A549 (cell line): ENCODE measurements around the gene MPRIP.

ENCODE experiments used
- EP300 ChIP-seq, 2 experiments: fragments of >200 bp; sonication (Bioruptor Twin); formaldehyde crosslinking; IDR thresholded peaks; 2 replicates in 1 of 2; 3 replicates in 1 of 2; pipeline ENCODE4 v1.6.1; 2016 to 2017
- JUN ChIP-seq, 2 experiments: fragments of >200 bp; sonication (Bioruptor Twin); formaldehyde crosslinking; IDR thresholded peaks; 2 replicates in 1 of 2; 3 replicates in 1 of 2; pipeline ENCODE4 v1.6.1; 2016 to 2017
- NFE2L2 ChIP-seq: fragments of 150-350 bp; conservative IDR thresholded peaks from 2 replicates; pipeline ENCODE4 v1.6.1; 2014; ENCODE audit warnings: low read length
- POLR2A ChIP-seq: IDR thresholded peaks from 2 replicates; pipeline ENCODE4 v1.6.1; 2012; ENCODE audit warnings: mild to moderate bottlenecking, low read length
- POLR2AphosphoS2 ChIP-seq: conservative IDR thresholded peaks from 2 replicates; pipeline ENCODE4 v1.6.1; 2012; ENCODE audit warnings: low read length, improper control_type of control experiment, inconsistent platforms
- SMC3 ChIP-seq: fragments of >200 bp; sonication (Bioruptor Twin); formaldehyde crosslinking; IDR thresholded peaks from 3 replicates; pipeline ENCODE4 v1.6.1; 2018; ENCODE audit warnings: inconsistent platforms
- ZC3H11A ChIP-seq: fragments of 450-650 bp; IDR thresholded peaks from 2 replicates; pipeline ENCODE4 v1.6.1; 2014; ENCODE audit warnings: antibody characterized with exemption, mild to moderate bottlenecking
- TF ChIP-seq, protein P1 (sequence below): IDR thresholded peaks from 2 replicates; pipeline ENCODE4 v1.6.1; 2012
- TF ChIP-seq, protein P2 (sequence below): fragments of 200-600 bp; sonication (generic); IDR thresholded peaks from 2 replicates; pipeline ENCODE4 v1.6.1; 2016; ENCODE audit warnings: antibody characterized with exemption, mild to moderate bottlenecking, moderate library complexity
- TF ChIP-seq, protein P3 (sequence below): IDR thresholded peaks from 2 replicates; pipeline ENCODE4 v1.6.1; 2012
- TF ChIP-seq, protein P4 (sequence below): fragments of >200 bp; sonication (Bioruptor Twin); formaldehyde crosslinking; IDR thresholded peaks from 3 replicates; pipeline ENCODE4 v1.5.1; 2016

DNA sequence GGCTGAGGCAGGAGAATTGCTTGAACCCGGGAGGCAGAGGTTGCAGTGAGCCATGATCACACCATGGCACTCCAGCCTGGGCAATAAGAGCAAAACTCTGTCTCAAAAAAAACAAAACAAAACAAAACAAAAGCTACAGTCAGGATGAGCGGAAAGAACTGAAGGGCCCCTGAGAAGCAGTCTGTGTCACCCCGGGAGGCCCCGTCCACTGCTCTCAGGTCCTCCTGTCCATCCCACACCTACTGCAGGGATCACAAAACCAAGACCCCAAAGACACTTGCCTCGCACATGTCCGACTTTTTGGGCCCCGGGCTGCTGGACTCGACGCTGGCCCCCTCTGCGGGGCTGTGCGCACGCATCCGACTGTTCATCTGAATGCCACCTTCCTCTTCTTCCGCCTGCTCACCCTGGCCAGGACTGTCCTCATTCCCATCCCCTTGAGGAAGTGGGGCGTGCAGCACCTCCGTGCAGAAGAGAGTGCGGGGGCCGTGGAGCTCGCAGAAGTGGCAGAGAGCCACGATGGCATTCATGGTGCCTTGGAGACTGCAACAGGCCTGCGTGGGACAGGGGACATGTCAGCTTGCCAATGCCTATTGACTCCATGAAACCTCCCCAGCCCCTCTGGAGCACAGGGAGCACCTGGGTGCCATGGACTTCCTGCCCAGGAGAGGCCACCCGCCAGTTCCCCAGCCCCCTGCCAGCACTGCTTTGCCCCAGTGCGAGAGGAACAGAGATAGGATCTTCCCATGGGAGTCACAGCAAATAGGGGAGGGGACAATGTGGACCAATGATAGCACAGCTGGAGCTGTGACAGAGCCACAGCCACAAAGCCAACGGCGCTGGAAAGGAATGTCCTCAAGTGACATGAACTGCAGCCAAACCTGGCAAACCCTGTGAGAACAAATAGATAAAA, 185.6 kb downstream of the MPRIP start:
- TF ChIP-seq, protein P1, sequence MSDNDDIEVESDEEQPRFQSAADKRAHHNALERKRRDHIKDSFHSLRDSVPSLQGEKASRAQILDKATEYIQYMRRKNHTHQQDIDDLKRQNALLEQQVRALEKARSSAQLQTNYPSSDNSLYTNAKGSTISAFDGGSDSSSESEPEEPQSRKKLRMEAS: no peak
- TF ChIP-seq POLR2A (no peak), JUN (IDR thresholded peaks at IDR 0.05) (no peak), POLR2AphosphoS2 (no peak), ZC3H11A (no peak), NFE2L2 (no peak), SMC3 (no peak), EP300 (IDR thresholded peaks at IDR 0.05) (no peak)
- TF ChIP-seq, protein P2, sequence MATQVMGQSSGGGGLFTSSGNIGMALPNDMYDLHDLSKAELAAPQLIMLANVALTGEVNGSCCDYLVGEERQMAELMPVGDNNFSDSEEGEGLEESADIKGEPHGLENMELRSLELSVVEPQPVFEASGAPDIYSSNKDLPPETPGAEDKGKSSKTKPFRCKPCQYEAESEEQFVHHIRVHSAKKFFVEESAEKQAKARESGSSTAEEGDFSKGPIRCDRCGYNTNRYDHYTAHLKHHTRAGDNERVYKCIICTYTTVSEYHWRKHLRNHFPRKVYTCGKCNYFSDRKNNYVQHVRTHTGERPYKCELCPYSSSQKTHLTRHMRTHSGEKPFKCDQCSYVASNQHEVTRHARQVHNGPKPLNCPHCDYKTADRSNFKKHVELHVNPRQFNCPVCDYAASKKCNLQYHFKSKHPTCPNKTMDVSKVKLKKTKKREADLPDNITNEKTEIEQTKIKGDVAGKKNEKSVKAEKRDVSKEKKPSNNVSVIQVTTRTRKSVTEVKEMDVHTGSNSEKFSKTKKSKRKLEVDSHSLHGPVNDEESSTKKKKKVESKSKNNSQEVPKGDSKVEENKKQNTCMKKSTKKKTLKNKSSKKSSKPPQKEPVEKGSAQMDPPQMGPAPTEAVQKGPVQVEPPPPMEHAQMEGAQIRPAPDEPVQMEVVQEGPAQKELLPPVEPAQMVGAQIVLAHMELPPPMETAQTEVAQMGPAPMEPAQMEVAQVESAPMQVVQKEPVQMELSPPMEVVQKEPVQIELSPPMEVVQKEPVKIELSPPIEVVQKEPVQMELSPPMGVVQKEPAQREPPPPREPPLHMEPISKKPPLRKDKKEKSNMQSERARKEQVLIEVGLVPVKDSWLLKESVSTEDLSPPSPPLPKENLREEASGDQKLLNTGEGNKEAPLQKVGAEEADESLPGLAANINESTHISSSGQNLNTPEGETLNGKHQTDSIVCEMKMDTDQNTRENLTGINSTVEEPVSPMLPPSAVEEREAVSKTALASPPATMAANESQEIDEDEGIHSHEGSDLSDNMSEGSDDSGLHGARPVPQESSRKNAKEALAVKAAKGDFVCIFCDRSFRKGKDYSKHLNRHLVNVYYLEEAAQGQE: no peak
- TF ChIP-seq, protein P3, sequence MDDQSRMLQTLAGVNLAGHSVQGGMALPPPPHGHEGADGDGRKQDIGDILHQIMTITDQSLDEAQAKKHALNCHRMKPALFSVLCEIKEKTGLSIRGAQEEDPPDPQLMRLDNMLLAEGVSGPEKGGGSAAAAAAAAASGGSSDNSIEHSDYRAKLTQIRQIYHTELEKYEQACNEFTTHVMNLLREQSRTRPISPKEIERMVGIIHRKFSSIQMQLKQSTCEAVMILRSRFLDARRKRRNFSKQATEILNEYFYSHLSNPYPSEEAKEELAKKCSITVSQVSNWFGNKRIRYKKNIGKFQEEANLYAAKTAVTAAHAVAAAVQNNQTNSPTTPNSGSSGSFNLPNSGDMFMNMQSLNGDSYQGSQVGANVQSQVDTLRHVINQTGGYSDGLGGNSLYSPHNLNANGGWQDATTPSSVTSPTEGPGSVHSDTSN: no peak
- TF ChIP-seq, protein P4, sequence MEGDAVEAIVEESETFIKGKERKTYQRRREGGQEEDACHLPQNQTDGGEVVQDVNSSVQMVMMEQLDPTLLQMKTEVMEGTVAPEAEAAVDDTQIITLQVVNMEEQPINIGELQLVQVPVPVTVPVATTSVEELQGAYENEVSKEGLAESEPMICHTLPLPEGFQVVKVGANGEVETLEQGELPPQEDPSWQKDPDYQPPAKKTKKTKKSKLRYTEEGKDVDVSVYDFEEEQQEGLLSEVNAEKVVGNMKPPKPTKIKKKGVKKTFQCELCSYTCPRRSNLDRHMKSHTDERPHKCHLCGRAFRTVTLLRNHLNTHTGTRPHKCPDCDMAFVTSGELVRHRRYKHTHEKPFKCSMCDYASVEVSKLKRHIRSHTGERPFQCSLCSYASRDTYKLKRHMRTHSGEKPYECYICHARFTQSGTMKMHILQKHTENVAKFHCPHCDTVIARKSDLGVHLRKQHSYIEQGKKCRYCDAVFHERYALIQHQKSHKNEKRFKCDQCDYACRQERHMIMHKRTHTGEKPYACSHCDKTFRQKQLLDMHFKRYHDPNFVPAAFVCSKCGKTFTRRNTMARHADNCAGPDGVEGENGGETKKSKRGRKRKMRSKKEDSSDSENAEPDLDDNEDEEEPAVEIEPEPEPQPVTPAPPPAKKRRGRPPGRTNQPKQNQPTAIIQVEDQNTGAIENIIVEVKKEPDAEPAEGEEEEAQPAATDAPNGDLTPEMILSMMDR: no peak
